GM12878 (cell line): ENCODE measurements around the gene SIRT2. TPM values are rescaled to one million over a fixed set of nuclear protein-coding genes. Genes with fewer than 3 reads are reported as not detected.
A peak's percentile ranks its signal among the peaks of the same experiment; 100 is the strongest.

Source experiments
- BCL11A ChIP-seq: IDR thresholded peaks from 2 replicates; pipeline ENCODE4 v1.6.1; 2011; ENCODE audit warnings: low read depth, low read length
- CBFB ChIP-seq: IDR thresholded peaks from 2 replicates; pipeline ENCODE4 v1.6.1; 2016; ENCODE audit warnings: antibody characterized with exemption, low read depth
- CBX3 ChIP-seq: fragments of 200-600 bp; sonication (generic); IDR thresholded peaks from 2 replicates; pipeline ENCODE4 v1.6.1; 2016; ENCODE audit warnings: low read depth, borderline replicate concordance
- CHD4 ChIP-seq: fragments of 200-600 bp; sonication (generic); IDR thresholded peaks from 2 replicates; pipeline ENCODE4 v1.6.1; 2016; ENCODE audit warnings: mild to moderate bottlenecking
- CREM ChIP-seq: IDR thresholded peaks from 2 replicates; pipeline ENCODE4 v1.6.1; 2014; ENCODE audit warnings: antibody characterized with exemption, low read depth
- DPF2 ChIP-seq: fragments of 450-650 bp; IDR thresholded peaks from 2 replicates; pipeline ENCODE4 v1.6.1; 2017; ENCODE audit warnings: mild to moderate bottlenecking
- EED ChIP-seq: sonication (generic); IDR thresholded peaks from 2 replicates; pipeline ENCODE4 v1.6.1; 2016; ENCODE audit warnings: antibody characterized with exemption, low read depth
- GATAD2B ChIP-seq: fragments of 450-650 bp; conservative IDR thresholded peaks from 2 replicates; pipeline ENCODE4 v1.6.1; 2017; ENCODE audit warnings: low read depth, mild to moderate bottlenecking, moderate library complexity
- IKZF2 ChIP-seq, 2 experiments: fragments of 450-650 bp; IDR thresholded peaks; 2 replicates each; pipeline ENCODE4 v1.6.1; 2017; ENCODE audit warnings: mild to moderate bottlenecking in 2 of 2, moderate library complexity in 2 of 2
- MTA3 ChIP-seq: IDR thresholded peaks from 2 replicates; pipeline ENCODE4 v1.6.1; 2012; ENCODE audit warnings: low read length, inconsistent platforms, borderline replicate concordance
- NR2C2 ChIP-seq: IDR thresholded peaks from 2 replicates; pipeline ENCODE4 v1.6.1; 2011; ENCODE audit warnings: borderline replicate concordance, low read depth; ENCODE audit not compliant: control insufficient read depth, insufficient read length
- NR2F1 ChIP-seq: fragments of 450-650 bp; conservative IDR thresholded peaks from 2 replicates; pipeline ENCODE4 v1.6.1; 2017; ENCODE audit warnings: mild to moderate bottlenecking
- PAX8 ChIP-seq: fragments of 450-650 bp; IDR thresholded peaks from 2 replicates; pipeline ENCODE4 v1.6.1; 2017; ENCODE audit warnings: mild to moderate bottlenecking, moderate library complexity
- RB1 ChIP-seq: fragments of 450-650 bp; formaldehyde crosslinking; IDR thresholded peaks from 2 replicates; pipeline ENCODE4 v1.6.1; 2017; ENCODE audit warnings: mild to moderate bottlenecking, borderline replicate concordance
- RBBP5 ChIP-seq: fragments of 200-600 bp; sonication (generic); conservative IDR thresholded peaks from 2 replicates; pipeline ENCODE4 v1.6.1; 2016
- RCOR1 ChIP-seq: conservative IDR thresholded peaks from 2 replicates; pipeline ENCODE4 v1.6.1; 2012; ENCODE audit warnings: low read depth, low read length, improper control_type of control experiment
- REST ChIP-seq: IDR thresholded peaks from 2 replicates; pipeline ENCODE4 v1.6.1; 2012; ENCODE audit warnings: mild to moderate bottlenecking, low read depth, low read length
- RFX5 ChIP-seq: IDR thresholded peaks from 2 replicates; pipeline ENCODE4 v1.6.1; 2011; ENCODE audit warnings: low read depth, low read length, improper control_type of control experiment
- SKIL ChIP-seq: fragments of 450-650 bp; IDR thresholded peaks from 2 replicates; pipeline ENCODE4 v1.6.1; 2017; ENCODE audit warnings: mild to moderate bottlenecking, low read depth, inconsistent platforms; ENCODE audit not compliant: poor library complexity, severe bottlenecking
- SREBF1 ChIP-seq: IDR thresholded peaks from 2 replicates; pipeline ENCODE4 v1.6.1; 2012; ENCODE audit warnings: mild to moderate bottlenecking, low read length
- SUPT20H ChIP-seq: IDR thresholded peaks from 2 replicates; pipeline ENCODE4 v1.6.1; 2011; ENCODE audit warnings: low read depth, mild to moderate bottlenecking, low read length, moderate library complexity, borderline replicate concordance; ENCODE audit not compliant: control insufficient read depth
- TCF3 ChIP-seq: IDR thresholded peaks from 2 replicates; pipeline ENCODE4 v1.6.1; 2012; ENCODE audit warnings: low read depth, mild to moderate bottlenecking, low read length, borderline replicate concordance; ENCODE audit not compliant: insufficient read depth
- YBX1 ChIP-seq: fragments of 450-650 bp; IDR thresholded peaks from 2 replicates; pipeline ENCODE4 v1.6.1; 2016; ENCODE audit warnings: antibody characterized with exemption
- ZBTB11 ChIP-seq: fragments of 450-650 bp; formaldehyde crosslinking; IDR thresholded peaks from 2 replicates; pipeline ENCODE4 v1.5.0; 2022; ENCODE audit warnings: mild to moderate bottlenecking, missing genetic modification characterization
- polyA plus RNA-seq, 11 experiments: library from polyadenylated mRNA; depleted of rRNA in 4 of 11; unstranded in 6 of 11; stranded (reverse) in 5 of 11; fragments of >200 nt; fragmentation: Nextera tagmentation in 4 of 11; fragmentation: Illumina TruSeq in 1 of 11; extraction: Ambion mirVana in 4 of 11; extraction: Trizol in 1 of 11; gene quantifications; 1 replicate in 1 of 11; 2 replicates in 10 of 11; pipeline versions ENCODE4 v1.2.1 to v1.2.3, GENCODE V29; 2011 to 2016; ENCODE audit warnings: inconsistent platforms in 2 of 11, missing spikeins in 2 of 11, low read depth in 1 of 11
- total RNA-seq, 4 experiments: library from RNA; depleted of rRNA in 3 of 4; stranded (reverse); fragments of >200 nt in 3 of 4; fragmentation: Illumina TruSeq in 1 of 4; extraction: Trizol in 1 of 4; gene quantifications; 2 replicates each; pipeline versions ENCODE4 v1.2.1 to v1.2.3, GENCODE V29; 2013 to 2021

SIRT2 gene
- total and polyA plus RNA-seq, 10 of the 15 experiments (the other 5 are each of a cell fraction or from before 2014, with no cell fraction given): 1.4 to 38.7 (median 24.1) TPM

- TF ChIP-seq CHD4: no peak
- TF ChIP-seq GATAD2B: no peak
- no peak; a peak in 1 of 4 replicates for TF ChIP-seq IKZF2 (IDR thresholded peaks at IDR 0.05)
- no peak for TF ChIP-seq YBX1
- TF ChIP-seq MTA3: no peak
- 0 out of 2 replicates have a peak, but pooled peaks have one; percentile 59 for TF ChIP-seq RB1
- TF ChIP-seq EED: peak; percentile 52
- no peak for TF ChIP-seq DPF2
- TF ChIP-seq SREBF1: no peak
- TF ChIP-seq SUPT20H: no peak
- TF ChIP-seq NR2C2: no peak
- no peak for TF ChIP-seq CBX3
- peak; percentile 76 for TF ChIP-seq NR2F1
- no peak for TF ChIP-seq PAX8
- TF ChIP-seq ZBTB11 (CRISPR knock-in tag): no peak
- peak; percentile 78; the same call in 1 of the 2 replicates for TF ChIP-seq RFX5
- no peak for TF ChIP-seq SKIL
- peak; percentile 70; the same call in 1 of the 2 replicates for TF ChIP-seq CBFB
- TF ChIP-seq BCL11A: no peak
- TF ChIP-seq CREM: peak; percentile 83
- TF ChIP-seq RCOR1: no peak
- no peak for TF ChIP-seq REST
- no peak for TF ChIP-seq TCF3
- no peak for TF ChIP-seq RBBP5
These were observed 31.5 kb upstream of the SIRT2 start, which contains the start of gene MRPS12 (continued) for GRCh38 chr19:38930776-38931520.
